Trophoblast cell (in vitro differentiated cells and primary cell): ENCODE measurements around the gene TEX55.

Source experiments
- DNase-seq, 2 donors: peaks; one replicate each; pipeline ENCODE4 v3.0.0-alpha.2; 2016
- H2AFZ ChIP-seq: 2 replicates; pipeline ENCODE4 v1.6.1; 2013; ENCODE audit warnings: low read length, moderate library complexity, mild to moderate bottlenecking; ENCODE audit not compliant: insufficient read depth, poor library complexity
- H2AK5ac ChIP-seq: 2 replicates; pipeline ENCODE4 v1.6.1; 2013; ENCODE audit warnings: mild to moderate bottlenecking, low read length
- H2BK120ac ChIP-seq: 2 replicates; pipeline ENCODE4 v1.6.1; 2013; ENCODE audit warnings: low read length, mild to moderate bottlenecking, moderate library complexity; ENCODE audit not compliant: insufficient read depth, poor library complexity
- H2BK12ac ChIP-seq: 2 replicates; pipeline ENCODE4 v1.6.1; 2013; ENCODE audit warnings: mild to moderate bottlenecking, low read length, moderate library complexity
- H2BK5ac ChIP-seq: 2 replicates; pipeline ENCODE4 v1.6.1; 2013; ENCODE audit warnings: low read length, low read depth, moderate library complexity, mild to moderate bottlenecking; ENCODE audit not compliant: poor library complexity
- H3K14ac ChIP-seq: 2 replicates; pipeline ENCODE4 v1.6.1; 2013; ENCODE audit warnings: mild to moderate bottlenecking, low read length
- H3K18ac ChIP-seq: 2 replicates; pipeline ENCODE4 v1.6.1; 2013; ENCODE audit warnings: mild to moderate bottlenecking, low read length
- H3K23ac ChIP-seq: 2 replicates; pipeline ENCODE4 v1.6.1; 2013; ENCODE audit warnings: low read length
- H3K27ac ChIP-seq: 2 replicates; pipeline ENCODE4 v1.5.1; 2013; ENCODE audit warnings: low read depth, mild to moderate bottlenecking, inconsistent platforms, low read length, moderate library complexity
- H3K27me3 ChIP-seq: 2 replicates; pipeline ENCODE4 v1.6.1; 2013; ENCODE audit warnings: inconsistent platforms, mild to moderate bottlenecking, low read length, moderate library complexity; ENCODE audit not compliant: insufficient read depth
- H3K36me3 ChIP-seq, 2 experiments: 1 replicate in 1 of 2; 2 replicates in 1 of 2; pipeline ENCODE4 v1.6.1; 2013; ENCODE audit warnings: low read length in 2 of 2, mild to moderate bottlenecking in 2 of 2, moderate library complexity in 1 of 2; ENCODE audit not compliant: insufficient read depth in 2 of 2, control insufficient read depth in 1 of 2
- H3K4ac ChIP-seq: 2 replicates; pipeline ENCODE4 v1.6.1; 2013; ENCODE audit warnings: low read depth, mild to moderate bottlenecking, low read length, moderate library complexity
- H3K4me1 ChIP-seq, 2 experiments: 1 replicate in 1 of 2; 2 replicates in 1 of 2; pipeline ENCODE4 v1.6.1; 2013; ENCODE audit warnings: low read length in 2 of 2, mild to moderate bottlenecking in 2 of 2, moderate library complexity in 1 of 2; ENCODE audit not compliant: insufficient read depth in 2 of 2, control insufficient read depth in 1 of 2
- H3K4me2 ChIP-seq: 2 replicates; pipeline ENCODE4 v1.6.1; 2013; ENCODE audit warnings: inconsistent platforms, mild to moderate bottlenecking, low read length, moderate library complexity
- H3K4me3 ChIP-seq: 2 replicates; pipeline ENCODE4 v1.5.1; 2013; ENCODE audit warnings: mild to moderate bottlenecking, low read depth, low read length, inconsistent platforms
- H3K79me1 ChIP-seq: one replicate; pipeline ENCODE4 v1.6.1; 2013; ENCODE audit warnings: low read length
- H3K79me2 ChIP-seq: 2 replicates; pipeline ENCODE4 v1.6.1; 2013; ENCODE audit warnings: low read length, mild to moderate bottlenecking; ENCODE audit not compliant: control insufficient read depth, insufficient read depth, poor library complexity
- H3K9ac ChIP-seq: 2 replicates; pipeline ENCODE4 v1.6.1; 2013; ENCODE audit warnings: mild to moderate bottlenecking, low read length
- H3K9me3 ChIP-seq: 2 replicates; pipeline ENCODE4 v1.6.1; 2013; ENCODE audit warnings: low read depth, mild to moderate bottlenecking, control low read depth, inconsistent platforms, low read length; ENCODE audit not compliant: insufficient read depth
- H4K12ac ChIP-seq: 2 replicates; pipeline ENCODE4 v1.6.1; 2013; ENCODE audit warnings: low read depth, mild to moderate bottlenecking, low read length, moderate library complexity
- H4K8ac ChIP-seq: 2 replicates; pipeline ENCODE4 v1.6.1; 2013; ENCODE audit warnings: low read depth, mild to moderate bottlenecking, low read length, moderate library complexity
- H4K91ac ChIP-seq: one replicate; pipeline ENCODE4 v1.6.1; 2013; ENCODE audit warnings: low read depth, mild to moderate bottlenecking, low read length, moderate library complexity
- WGBS: extraction: QIAGEN DNeasy Blood & Tissue Kit; methylation state at CpG from one replicate; pipeline ENCODE4 v1.1.7; 2013; ENCODE audit warnings: missing lambda C conversion rate; ENCODE audit not compliant: insufficient read length, insufficient coverage; ENCODE audit errors: extremely low coverage; 5-methylcytosine and 5-hydroxymethylcytosine counted together

TEX55 gene

DNA sequence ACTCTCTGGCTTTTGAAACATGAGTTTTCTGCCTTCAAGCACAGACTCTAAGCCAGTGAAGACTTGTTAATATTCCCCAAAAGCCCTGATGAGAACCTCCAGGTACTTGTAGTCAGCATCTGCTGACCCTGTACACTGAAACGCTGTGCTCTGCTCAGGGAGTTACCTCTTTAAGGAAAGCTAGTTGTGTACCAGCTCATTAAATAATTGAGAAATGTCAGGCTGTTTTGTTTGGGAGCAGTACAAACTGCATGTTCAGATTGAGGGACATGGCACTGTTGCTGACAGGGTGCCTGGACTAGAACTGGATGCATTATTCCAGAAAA lies 49.1 kb downstream of the TEX55 start:
- no peak for DNase-seq
- H3K4me3 ChIP-seq = no peak overlapping the region
- no peak overlapping the region for H2BK120ac ChIP-seq
- H2AK5ac ChIP-seq = no peak overlapping the region
- no peak overlapping the region for H3K18ac ChIP-seq
- H3K23ac ChIP-seq = no peak overlapping the region
- no peak overlapping the region for H3K4ac ChIP-seq
- H3K27me3 ChIP-seq = no peaks in the 10 kb centered on the region
- H2BK5ac ChIP-seq = no peak overlapping the region
- no peak overlapping the region for H3K9ac ChIP-seq
- H3K14ac ChIP-seq = no peak overlapping the region
- no peak overlapping the region for H3K4me2 ChIP-seq
- no peaks in the 10 kb centered on the region for H3K79me2 ChIP-seq
- no peak overlapping the region for H3K27ac ChIP-seq
- no CpG with 5 or more reads among the region's 1 CpG for WGBS
- no peak overlapping the region for H4K91ac ChIP-seq
- no peak overlapping the region for H4K8ac ChIP-seq
- no peak overlapping the region for H2AFZ ChIP-seq
- H4K12ac ChIP-seq = no peak overlapping the region
- peaks cover 0 to 2% of the 10 kb centered on the region in 2 experiments for H3K4me1 ChIP-seq
- H3K79me1 ChIP-seq = no peaks in the 10 kb centered on the region
- H3K36me3 ChIP-seq = no peaks in the 10 kb centered on the region
- no peaks in the 10 kb centered on the region for H3K9me3 ChIP-seq
- H2BK12ac ChIP-seq = no peak overlapping the region

DNA sequence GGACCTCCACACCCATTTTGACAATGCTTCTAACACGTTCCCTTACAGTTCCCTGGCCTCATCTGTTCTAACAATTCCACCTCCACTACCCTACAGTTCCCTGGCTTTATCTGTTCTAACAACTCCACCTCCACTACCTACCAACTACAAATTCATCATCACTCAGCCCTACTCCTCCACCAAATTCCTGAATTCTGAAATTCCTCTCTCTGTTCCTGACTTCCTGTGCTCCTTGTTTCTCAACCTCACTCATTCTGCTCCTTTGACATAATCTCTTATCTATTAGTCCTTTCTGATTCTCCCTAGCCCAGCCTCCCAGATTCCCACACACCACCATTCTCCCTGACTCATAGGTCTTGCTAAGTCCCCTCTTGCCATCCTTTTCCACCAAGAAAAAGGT lies 49.9 kb downstream of the TEX55 start:
- H3K4me3 ChIP-seq = no peak overlapping the region
- no peaks in the 10 kb centered on the region for H3K79me1 ChIP-seq
- no peak overlapping the region for H2AK5ac ChIP-seq
- H3K79me2 ChIP-seq = no peaks in the 10 kb centered on the region
- no CpG with 5 or more reads among the region's 1 CpG for WGBS
- peak; percentile 24 to 63 for DNase-seq
- no peak overlapping the region for H3K9ac ChIP-seq
- no peak overlapping the region for H4K12ac ChIP-seq
- no peak overlapping the region for H3K23ac ChIP-seq
- H3K4ac ChIP-seq = no peak overlapping the region
- H3K4me1 ChIP-seq = peaks cover 0 to 2% of the 10 kb centered on the region in 2 experiments
- H3K4me2 ChIP-seq = no peak overlapping the region
- no peak overlapping the region for H2AFZ ChIP-seq
- H3K18ac ChIP-seq = no peak overlapping the region
- no peaks in the 10 kb centered on the region for H3K27me3 ChIP-seq
- H2BK120ac ChIP-seq = no peak overlapping the region
- H4K8ac ChIP-seq = no peak overlapping the region
- no peak overlapping the region for H2BK5ac ChIP-seq
- no peak overlapping the region for H2BK12ac ChIP-seq
- H3K14ac ChIP-seq = no peak overlapping the region
- no peaks in the 10 kb centered on the region for H3K36me3 ChIP-seq
- H3K9me3 ChIP-seq = no peaks in the 10 kb centered on the region
- no peak overlapping the region for H3K27ac ChIP-seq
- H4K91ac ChIP-seq = no peak overlapping the region
